ENCODE data around the gene HIRA. TPM values are rescaled to one million over a fixed set of nuclear protein-coding genes. Genes with fewer than 3 reads are reported as not detected.

The HIRA gene
- total and polyA plus RNA-seq, 9 of the 15 experiments (the other 6 are each of a cell fraction or from before 2014, with no cell fraction given) = 0.96 to 132 (median 58.4) TPM

- POLR2A ChIA-PET = interaction anchor here (1.0 to 4.0 kb wide), 2 partner anchors 9 to 13 kb away, joined by 5 to 32 read pairs; partner anchors contain the start of gene CLTCL1
- Histone ChIP-seq H3K9me1 (ENCODE audit: control insufficient read depth, insufficient read depth, low read length) (no peaks in the 10 kb centered on the region), H3K9ac (ENCODE audit: insufficient read depth in 1 of 2, low read depth in 2 of 2, low read length in 2 of 2) (no peak overlapping the region), H2AFZ (ENCODE audit: low read depth, low read length) (no peak overlapping the region), H3K4me2 (ENCODE audit: insufficient read depth, low read length) (no peak overlapping the region), H3K27ac (ENCODE audit: extremely low read depth, low read depth, low read length) (no peak overlapping the region), H4K20me1 (replicated peaks; ENCODE audit: control insufficient read depth, insufficient read depth, low read length) (no peaks in the 10 kb centered on the region), H3K79me2 (ENCODE audit: control insufficient read depth, insufficient read depth, low read length) (no peaks in the 10 kb centered on the region), H3K9me3 (replicated peaks; ENCODE audit: control insufficient read depth, insufficient read depth, low read depth, low read length) (no peaks in the 10 kb centered on the region), H3K36me3 (ENCODE audit: control insufficient read depth, insufficient read depth, low read length) (no peaks in the 10 kb centered on the region), H3K27me3 (ENCODE audit: control insufficient read depth in 2 of 2, insufficient read depth in 2 of 2, low read length in 2 of 2) (peaks cover 16 to 21% of the 10 kb centered on the region in 2 experiments; a peak in 4 of 5 replicates), H3K4me3 (no peak overlapping the region), H3K4me1 (replicated peaks in 1 of 2; ENCODE audit: control insufficient read depth in 2 of 2, insufficient read depth in 2 of 2, low read length in 2 of 2) (no peaks in the 10 kb centered on the region)
- intact Hi-C loops (cut with micrococcal nuclease) (loop anchor here (5.0 kb wide), 2 partner anchors 43 to 128 kb away; partner anchors contain the start of genes HIRA and MRPL40), in situ Hi-C loops (cut with MboI) (no loop called here)
- peak in 1 of 4 experiments; percentile 5 for DNase-seq (ENCODE audit: extremely low read depth in 1 of 4, low spot score in 3 of 4)
- no TSS peak for BruUV-seq (replicated peaks)
- 12% methylated on average over 5 of the region's 5 CpGs for WGBS (ENCODE audit: insufficient coverage, low coverage, missing lambda C conversion rate)
- no peak for ATAC-seq
- CTCF ChIA-PET (ENCODE audit: low intra/inter-chr PET ratio) = no interaction called here
- FAIRE-seq = no peak
- TF ChIP-seq, protein P1, sequence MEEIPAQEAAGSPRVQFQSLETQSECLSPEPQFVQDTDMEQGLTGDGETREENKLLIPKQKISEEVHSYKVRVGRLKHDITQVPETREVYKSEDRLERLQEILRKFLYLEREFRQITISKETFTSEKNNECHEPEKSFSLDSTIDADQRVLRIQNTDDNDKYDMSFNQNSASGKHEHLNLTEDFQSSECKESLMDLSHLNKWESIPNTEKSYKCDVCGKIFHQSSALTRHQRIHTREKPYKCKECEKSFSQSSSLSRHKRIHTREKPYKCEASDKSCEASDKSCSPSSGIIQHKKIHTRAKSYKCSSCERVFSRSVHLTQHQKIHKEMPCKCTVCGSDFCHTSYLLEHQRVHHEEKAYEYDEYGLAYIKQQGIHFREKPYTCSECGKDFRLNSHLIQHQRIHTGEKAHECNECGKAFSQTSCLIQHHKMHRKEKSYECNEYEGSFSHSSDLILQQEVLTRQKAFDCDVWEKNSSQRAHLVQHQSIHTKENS (CRISPR knock-in tag; IDR thresholded peaks at IDR 0.05) = no peak
- TF ChIP-seq HNRNPK (IDR thresholded peaks at IDR 0.05; ENCODE audit: low read depth, low read length, poor library complexity, severe bottlenecking) (no peak), BCOR (IDR thresholded peaks at IDR 0.05) (peak; percentile 48; the same call in 1 of the 2 replicates), PBX2 (CRISPR knock-in tag; IDR thresholded peaks at IDR 0.05; ENCODE audit: low read depth) (no peak), PBX2 (tag; conservative IDR thresholded peaks at IDR 0.05; ENCODE audit: low read depth) (peak; percentile 69), ZNF668 (CRISPR knock-in tag; IDR thresholded peaks at IDR 0.05) (0 out of 2 replicates have a peak, but pooled peaks have one; percentile 14), NFXL1 (CRISPR knock-in tag; IDR thresholded peaks at IDR 0.05) (no peak), E2F6 (IDR thresholded peaks at IDR 0.05; ENCODE audit: borderline replicate concordance in 1 of 2, extremely low read depth in 1 of 2, insufficient read depth in 1 of 2, insufficient read length in 1 of 2, low read depth in 1 of 2, low read length in 1 of 2, poor library complexity in 1 of 2, severe bottlenecking in 1 of 2) (no peak), SMARCC2 (IDR thresholded peaks at IDR 0.05; ENCODE audit: low read depth) (no peak), LCOR (CRISPR knock-in tag; IDR thresholded peaks at IDR 0.05) (no peak), RBFOX2 (IDR thresholded peaks at IDR 0.05; ENCODE audit: low read depth, low read length) (no peak), JUND (IDR thresholded peaks at IDR 0.05; ENCODE audit: borderline replicate concordance, low read depth, low read length) (no peak), JUND (tag; IDR thresholded peaks at IDR 0.05; ENCODE audit: borderline replicate concordance, low read depth, low read length) (no peak), ZNF778 (CRISPR knock-in tag; IDR thresholded peaks at IDR 0.05) (no peak), XRCC5 (IDR thresholded peaks at IDR 0.05; ENCODE audit: low read depth, low read length) (no peak), MAZ (CRISPR knock-in tag; conservative IDR thresholded peaks at IDR 0.05 in 1 of 2, IDR thresholded peaks at IDR 0.05 in 1 of 2) (peak in 1 of 2 experiments; percentile 35; a peak in 1 of 4 replicates), PRMT5 (CRISPR knock-in tag; IDR thresholded peaks at IDR 0.05) (no peak), HMG20A (CRISPR knock-in tag; conservative IDR thresholded peaks at IDR 0.05) (no peak), SMAD2 (IDR thresholded peaks at IDR 0.05; ENCODE audit: low read depth, low read length) (no peak)
Measured at GRCh38 chr22:19304547-19304946, 127.0 kb downstream of the HIRA start.
